Spinal cord (tissue), 10 donors: Measurements from ENCODE around the gene SHC3. TPM values are rescaled to one million over a fixed set of nuclear protein-coding genes. Genes with fewer than 3 reads are reported as not detected.

Source experiments
- DNase-seq, 6 donors: peaks; one replicate each; pipeline versions ENCODE4 v3.0.0 to v3.0.0-alpha.2; 2013 to 2015; ENCODE audit warnings: low spot score in 6 of 6, low read depth in 4 of 6
- H3K27ac ChIP-seq: one replicate; pipeline ENCODE4 v1.5.1; 2013; ENCODE audit warnings: low read depth, low read length, control low read depth
- H3K27me3 ChIP-seq: one replicate; pipeline ENCODE4 v1.6.1; 2013; ENCODE audit warnings: low read length; ENCODE audit not compliant: control insufficient read depth, insufficient read depth
- H3K36me3 ChIP-seq: one replicate; pipeline ENCODE4 v1.6.1; 2013; ENCODE audit warnings: low read length; ENCODE audit not compliant: control insufficient read depth, insufficient read depth
- H3K4me1 ChIP-seq: one replicate; pipeline ENCODE4 v1.6.1; 2013; ENCODE audit warnings: low read length; ENCODE audit not compliant: control insufficient read depth, insufficient read depth
- H3K4me3 ChIP-seq: one replicate; pipeline ENCODE4 v1.5.1; 2013; ENCODE audit warnings: low read depth, low read length, control low read depth
- H3K9me3 ChIP-seq: one replicate; pipeline ENCODE4 v1.6.1; 2013; ENCODE audit warnings: low read length; ENCODE audit not compliant: control insufficient read depth, insufficient read depth
- WGBS: methylation state at CpG from one replicate; pipeline ENCODE4 v1.1.5; 2013; ENCODE audit warnings: missing lambda C conversion rate; ENCODE audit not compliant: insufficient coverage; 5-methylcytosine and 5-hydroxymethylcytosine counted together
- polyA plus RNA-seq, 2 donors: library from polyadenylated mRNA; unstranded; fragments of 120-200 nt; gene quantifications; one replicate each; pipeline ENCODE4 v1.2.1, GENCODE V29; 2013; ENCODE audit not compliant: insufficient read length in 2 of 2
- total RNA-seq, 2 donors: library from RNA; depleted of rRNA in 1 of 2; stranded (reverse); fragments of 120-200 nt in 1 of 2; fragments of >200 nt in 1 of 2; gene quantifications; one replicate each; pipeline versions ENCODE4 v1.2.3 to v1.2.4, GENCODE V29; 2013 to 2014
- donor health status: healthy.

Gene SHC3
- total and polyA plus RNA-seq, 4 donors = 15.5 to 50.3 (median 30.1) TPM

GRCh38 chr9:89025553-89025952, 153.1 kb downstream of the SHC3 start:
- no peaks in the 10 kb centered on the region for H3K27me3 ChIP-seq
- peaks cover 11% of the 10 kb centered on the region for H3K36me3 ChIP-seq
- no peak for DNase-seq
- H3K4me3 ChIP-seq = no peak overlapping the region
- no peaks in the 10 kb centered on the region for H3K4me1 ChIP-seq
- no peak overlapping the region for H3K27ac ChIP-seq
- peaks cover 5% of the 10 kb centered on the region for H3K9me3 ChIP-seq

GRCh38 chr9:89024727-89025126, 153.9 kb downstream of the SHC3 start:
- Histone ChIP-seq H3K27me3 (no peaks in the 10 kb centered on the region), H3K4me3 (no peak overlapping the region), H3K27ac (no peak overlapping the region), H3K9me3 (peaks cover 4% of the 10 kb centered on the region), H3K4me1 (no peaks in the 10 kb centered on the region), H3K36me3 (peaks cover 17% of the 10 kb centered on the region)
- no peak for DNase-seq
- no CpG with 5 or more reads among the region's 4 CpGs for WGBS

- H3K27ac ChIP-seq = no peak overlapping the region
- 79% methylated on average over 3 of the region's 3 CpGs for WGBS
- DNase-seq = no peak
- no peak overlapping the region for H3K4me3 ChIP-seq
- H3K9me3 ChIP-seq = no peaks in the 10 kb centered on the region
- no peaks in the 10 kb centered on the region for H3K4me1 ChIP-seq
- H3K27me3 ChIP-seq = no peaks in the 10 kb centered on the region
- peaks cover 19% of the 10 kb centered on the region for H3K36me3 ChIP-seq
Measured at GRCh38 chr9:89023740-89024139, 154.9 kb downstream of the SHC3 start.

- peaks cover 21% of the 10 kb centered on the region for H3K36me3 ChIP-seq
- H3K9me3 ChIP-seq = no peaks in the 10 kb centered on the region
- 58% methylated on average over 2 of the region's 2 CpGs for whole genome bisulfite sequencing
- no peak overlapping the region for H3K4me3 ChIP-seq
- no peaks in the 10 kb centered on the region for H3K27me3 ChIP-seq
- H3K27ac ChIP-seq = no peak overlapping the region
- H3K4me1 ChIP-seq = no peaks in the 10 kb centered on the region
- DNase-seq = no peak
Measured at GRCh38 chr9:89022902-89023301, 155.7 kb downstream of the SHC3 start.

GRCh38 chr9:89022001-89022759, 156.4 kb downstream of the SHC3 start:
- WGBS = 72% methylated on average over 9 of the region's 15 CpGs
- Histone ChIP-seq H3K36me3 (peaks cover 21% of the 10 kb centered on the region), H3K4me1 (no peaks in the 10 kb centered on the region), H3K4me3 (no peak overlapping the region), H3K9me3 (peaks cover 2% of the 10 kb centered on the region), H3K27ac (no peak overlapping the region), H3K27me3 (no peaks in the 10 kb centered on the region)
- DNase-seq = peak in 1 of 6 donors; percentile 38

- no peaks in the 10 kb centered on the region for H3K4me1 ChIP-seq
- peaks cover 2% of the 10 kb centered on the region for H3K9me3 ChIP-seq
- peaks cover 21% of the 10 kb centered on the region for H3K36me3 ChIP-seq
- no peak for DNase-seq
- no peaks in the 10 kb centered on the region for H3K27me3 ChIP-seq
- no peak overlapping the region for H3K4me3 ChIP-seq
- WGBS = 92% methylated on average over 5 of the region's 8 CpGs
- no peak overlapping the region for H3K27ac ChIP-seq
Measured at GRCh38 chr9:89021154-89021803, 157.3 kb downstream of the SHC3 start.

- 54% methylated on average over 2 of the region's 4 CpGs for WGBS
- DNase-seq = no peak
- Histone ChIP-seq H3K9me3 (peaks cover 2% of the 10 kb centered on the region), H3K4me1 (no peaks in the 10 kb centered on the region), H3K4me3 (no peak overlapping the region), H3K27ac (no peak overlapping the region), H3K27me3 (no peaks in the 10 kb centered on the region), H3K36me3 (peaks cover 21% of the 10 kb centered on the region)
Measured at GRCh38 chr9:89020754-89021153, 157.9 kb downstream of the SHC3 start.

GRCh38 chr9:89015336-89015735, 163.3 kb downstream of the SHC3 start:
- no peak overlapping the region for H3K4me3 ChIP-seq

GRCh38 chr9:89014153-89014552, 164.5 kb downstream of the SHC3 start:
- Histone ChIP-seq H3K9me3 (peaks cover 2% of the 10 kb centered on the region), H3K36me3 (peaks cover 35% of the 10 kb centered on the region), H3K27me3 (no peaks in the 10 kb centered on the region), H3K27ac (no peak overlapping the region), H3K4me3 (no peak overlapping the region), H3K4me1 (no peaks in the 10 kb centered on the region)
- DNase-seq = no peak
- WGBS = 94% methylated on average over 3 of the region's 7 CpGs

More at GRCh38 chr9:89015336-89015735, 163.3 kb downstream of the SHC3 start:
- Histone ChIP-seq H3K36me3 (peaks cover 33% of the 10 kb centered on the region), H3K4me1 (no peaks in the 10 kb centered on the region), H3K27me3 (no peaks in the 10 kb centered on the region), H3K27ac (no peak overlapping the region), H3K9me3 (peaks cover 2% of the 10 kb centered on the region)
- DNase-seq = no peak
- WGBS = 90% methylated on average over 2 of the region's 2 CpGs

- peaks cover 2% of the 10 kb centered on the region for H3K9me3 ChIP-seq
- H3K27ac ChIP-seq = no peak overlapping the region
- peaks cover under 1% of the 10 kb centered on the region for H3K4me1 ChIP-seq
- H3K4me3 ChIP-seq = no peak overlapping the region
- no peaks in the 10 kb centered on the region for H3K27me3 ChIP-seq
- H3K36me3 ChIP-seq = peaks cover 33% of the 10 kb centered on the region
- DNase-seq = no peak
- WGBS = 100% methylated on average over 1 of the region's 1 CpG
Measured at GRCh38 chr9:89013660-89014059, 165.0 kb downstream of the SHC3 start.
